Stimulated activated CD8-positive, alpha-beta memory T cell treated with anti-CD3 and anti-CD28 coated beads, Interleukin-4, amount 100 ng/mL, for 1 hour (primary cell): ENCODE results near the gene PLVAP.

Source experiments
- DNase-seq, 2 donors: peaks; one replicate each; pipeline ENCODE4 v3.0.0-alpha.2; 2020; ENCODE audit warnings: low read depth in 2 of 2, low spot score in 1 of 2

The PLVAP gene

DNA sequence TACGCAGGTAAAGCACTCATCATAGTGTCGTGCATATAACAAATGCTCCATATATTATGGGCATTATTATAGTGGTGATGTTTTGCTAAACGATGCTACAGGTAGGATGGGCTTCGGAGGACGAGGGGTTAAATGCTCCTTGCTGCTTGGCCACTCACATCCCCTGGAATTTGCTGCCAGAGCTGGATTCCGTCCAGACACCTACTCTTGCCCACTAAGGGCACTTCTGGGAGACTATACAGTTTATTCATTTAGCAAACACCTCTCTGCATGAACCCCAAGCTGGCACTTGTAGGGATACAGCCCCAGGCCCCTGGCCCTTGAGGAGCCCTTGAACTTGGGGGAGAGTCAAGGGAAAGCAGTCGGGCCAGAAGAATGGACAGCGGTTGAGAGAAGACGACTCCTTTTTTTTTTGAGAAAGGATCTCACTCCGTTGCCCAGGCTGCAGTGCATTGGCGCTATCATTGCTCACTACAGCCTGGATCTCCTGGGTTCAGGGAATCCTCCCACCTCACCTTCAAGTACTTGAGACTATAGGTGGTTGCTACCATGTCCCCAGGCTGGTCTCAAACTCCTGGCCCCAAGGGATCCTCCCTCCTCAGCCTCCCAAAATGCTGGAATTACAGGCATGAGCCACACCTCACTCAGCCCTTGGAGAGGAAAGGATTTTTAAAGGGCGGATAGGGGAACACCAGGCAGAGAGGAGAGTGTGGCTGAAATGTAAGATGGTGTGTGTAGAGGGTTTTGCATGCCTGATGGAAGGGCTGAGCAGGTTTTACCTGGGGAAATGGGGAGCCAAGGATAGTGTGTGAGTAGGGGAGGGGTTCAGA lies 72.5 kb downstream of the PLVAP start:
- no peak for DNase-seq

DNA sequence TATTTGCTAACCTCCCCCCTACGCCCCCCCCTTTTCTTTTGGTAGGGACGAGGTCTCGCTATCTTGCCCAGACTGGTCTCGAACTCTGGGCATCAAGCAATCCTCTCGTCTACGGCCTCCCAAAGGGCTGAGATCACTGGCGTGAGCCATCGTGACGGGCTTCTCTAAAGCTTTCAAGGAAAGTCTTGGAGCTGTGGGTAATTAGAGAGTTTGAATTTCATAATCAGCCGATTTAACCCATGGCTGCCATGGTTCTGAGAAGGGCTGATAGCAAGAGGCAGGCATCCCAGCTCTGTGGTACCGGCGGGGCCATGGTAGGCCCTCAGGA lies 73.2 kb downstream of the PLVAP start:
- no peak for DNase-seq

GRCh38 chr19:17303167-17303939 lies 73.8 kb downstream of the PLVAP start, which contains the start of gene ABHD8:
Gene ABHD8 (minus strand): TSS chr19:17303425. CDS start chr19:17301616, 1,809 bp downstream.
- DNase-seq = peak; percentile 79 to 85

GRCh38 chr19:17302391-17303166 lies 74.6 kb downstream of the PLVAP start:
- no peak for DNase-seq
